ENCODE measurements around the gene KRT37. TPM values are rescaled to one million over a fixed set of nuclear protein-coding genes. Genes with fewer than 3 reads are reported as not detected.

The KRT37 gene
- total RNA-seq, 1 experiment from 2014 or later, result 3.2 TPM

DNA sequence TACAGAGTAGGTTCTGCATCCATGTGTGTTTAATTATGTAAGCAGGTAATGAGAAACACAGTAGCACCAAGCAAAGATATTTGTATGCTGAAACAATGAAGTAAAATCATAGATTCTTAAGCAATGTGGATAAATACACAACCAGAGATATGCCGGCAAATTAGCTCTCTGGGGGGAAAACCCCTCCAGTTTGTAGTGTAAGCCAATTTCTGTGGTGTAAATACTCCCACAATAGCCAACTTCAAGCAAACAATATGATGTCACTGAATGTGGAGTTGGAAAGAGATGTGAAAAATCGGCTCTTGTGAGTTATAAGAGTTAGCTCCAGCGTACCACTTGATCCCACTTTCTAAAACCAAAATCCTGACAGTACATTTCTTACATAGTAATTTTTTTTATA lies 20.3 kb upstream of the KRT37 start:
- no peak for ATAC-seq
- intact Hi-C loops (cut with micrococcal nuclease), result no loop called here
- TF ChIP-seq EZH2 (IDR thresholded peaks at IDR 0.05; ENCODE audit: low read length, unreplicated experiment) (no peak), EZH2phosphoT487 (IDR thresholded peaks at IDR 0.05; ENCODE audit: borderline replicate concordance, low read length) (no peak)
- TF ChIP-seq, protein P1, sequence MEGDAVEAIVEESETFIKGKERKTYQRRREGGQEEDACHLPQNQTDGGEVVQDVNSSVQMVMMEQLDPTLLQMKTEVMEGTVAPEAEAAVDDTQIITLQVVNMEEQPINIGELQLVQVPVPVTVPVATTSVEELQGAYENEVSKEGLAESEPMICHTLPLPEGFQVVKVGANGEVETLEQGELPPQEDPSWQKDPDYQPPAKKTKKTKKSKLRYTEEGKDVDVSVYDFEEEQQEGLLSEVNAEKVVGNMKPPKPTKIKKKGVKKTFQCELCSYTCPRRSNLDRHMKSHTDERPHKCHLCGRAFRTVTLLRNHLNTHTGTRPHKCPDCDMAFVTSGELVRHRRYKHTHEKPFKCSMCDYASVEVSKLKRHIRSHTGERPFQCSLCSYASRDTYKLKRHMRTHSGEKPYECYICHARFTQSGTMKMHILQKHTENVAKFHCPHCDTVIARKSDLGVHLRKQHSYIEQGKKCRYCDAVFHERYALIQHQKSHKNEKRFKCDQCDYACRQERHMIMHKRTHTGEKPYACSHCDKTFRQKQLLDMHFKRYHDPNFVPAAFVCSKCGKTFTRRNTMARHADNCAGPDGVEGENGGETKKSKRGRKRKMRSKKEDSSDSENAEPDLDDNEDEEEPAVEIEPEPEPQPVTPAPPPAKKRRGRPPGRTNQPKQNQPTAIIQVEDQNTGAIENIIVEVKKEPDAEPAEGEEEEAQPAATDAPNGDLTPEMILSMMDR (conservative IDR thresholded peaks at IDR 0.05; ENCODE audit: low read depth, low read length), result no peak

DNA sequence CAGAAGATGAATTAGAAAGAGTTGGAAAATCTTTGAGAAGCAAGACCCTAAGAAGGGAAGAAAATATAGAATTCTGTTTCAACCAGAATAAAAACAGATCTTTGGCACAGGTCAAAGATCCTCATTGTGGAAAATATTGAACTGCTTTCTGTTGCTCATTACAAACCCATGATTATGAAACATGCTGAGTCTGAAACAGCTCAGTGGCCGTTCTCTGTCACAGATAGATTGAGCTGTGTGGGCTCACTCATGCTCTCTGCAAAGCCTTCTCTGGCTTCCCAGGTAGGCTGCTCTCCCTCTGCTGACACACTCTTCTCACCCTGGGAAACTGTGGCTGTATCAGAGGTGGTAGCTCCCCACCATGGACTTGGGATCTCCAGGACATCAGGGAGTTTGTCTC lies 19.8 kb upstream of the KRT37 start:
- intact Hi-C loops (cut with micrococcal nuclease), result no loop called here
- ATAC-seq (no peak), DNase-seq (no peak)
- no peak overlapping the region for H2AFZ ChIP-seq (ENCODE audit: low read length)
- no peaks in the 10 kb centered on the region for H3K36me3 ChIP-seq (ENCODE audit: low read depth, low read length)
- no peaks in the 10 kb centered on the region for H3K79me2 ChIP-seq (ENCODE audit: low read length)
- no peaks in the 10 kb centered on the region for H3K9me3 ChIP-seq (ENCODE audit: low read length)
- ChIA-PET CTCF (no interaction called here), POLR2A (ENCODE audit: unreplicated experiment) (no interaction called here)
- no peaks in the 10 kb centered on the region for H3F3A ChIP-seq (ENCODE audit: low read length, unreplicated experiment)
- H3K9me2 ChIP-seq (replicated peaks; ENCODE audit: low read length), result no peaks in the 10 kb centered on the region
- no TSS peak for BruUV-seq (replicated peaks)
- H3K27ac ChIP-seq (ENCODE audit: low read length), result no peak overlapping the region
- peaks cover 6% of the 10 kb centered on the region; the same call in 1 of the 2 replicates for H3K4me1 ChIP-seq (ENCODE audit: insufficient read depth, low read length)
- no peak overlapping the region for H3K9ac ChIP-seq (ENCODE audit: low read length)
- H3K4me2 ChIP-seq (ENCODE audit: low read length), result no peak overlapping the region
- no peak overlapping the region for H3K4me3 ChIP-seq (ENCODE audit: low read length)
- no peaks in the 10 kb centered on the region for H3K27me3 ChIP-seq (ENCODE audit: low read length)
- no peak for TF ChIP-seq EZH2 (IDR thresholded peaks at IDR 0.05; ENCODE audit: low read length, unreplicated experiment)
- no peak for TF ChIP-seq EZH2phosphoT487 (IDR thresholded peaks at IDR 0.05; ENCODE audit: borderline replicate concordance, low read length)
- TF ChIP-seq, protein P1 (conservative IDR thresholded peaks at IDR 0.05; ENCODE audit: low read depth, low read length), result no peak
- no peaks in the 10 kb centered on the region for H4K20me1 ChIP-seq (ENCODE audit: low read length)

More for the DNA sequence above, 20.3 kb upstream of the KRT37 start:
- Histone ChIP-seq H3K4me3 (ENCODE audit: low read length) (no peak overlapping the region), H3K27ac (ENCODE audit: low read length) (no peak overlapping the region), H3K9ac (ENCODE audit: low read length) (no peak overlapping the region), H3K9me3 (ENCODE audit: low read length) (no peaks in the 10 kb centered on the region), H3K36me3 (ENCODE audit: low read depth, low read length) (no peaks in the 10 kb centered on the region), H4K20me1 (ENCODE audit: low read length) (no peaks in the 10 kb centered on the region), H3F3A (ENCODE audit: low read length, unreplicated experiment) (no peaks in the 10 kb centered on the region), H3K9me2 (replicated peaks; ENCODE audit: low read length) (no peaks in the 10 kb centered on the region), H3K4me2 (ENCODE audit: low read length) (no peak overlapping the region), H3K4me1 (ENCODE audit: insufficient read depth, low read length) (peaks cover 6% of the 10 kb centered on the region; the same call in 1 of the 2 replicates), H3K79me2 (ENCODE audit: low read length) (no peaks in the 10 kb centered on the region), H3K27me3 (ENCODE audit: low read length) (no peaks in the 10 kb centered on the region), H2AFZ (ENCODE audit: low read length) (no peak overlapping the region)
- DNase-seq, result no peak
- ChIA-PET CTCF (no interaction called here), POLR2A (ENCODE audit: unreplicated experiment) (no interaction called here)
- BruUV-seq (replicated peaks), result no TSS peak

DNA sequence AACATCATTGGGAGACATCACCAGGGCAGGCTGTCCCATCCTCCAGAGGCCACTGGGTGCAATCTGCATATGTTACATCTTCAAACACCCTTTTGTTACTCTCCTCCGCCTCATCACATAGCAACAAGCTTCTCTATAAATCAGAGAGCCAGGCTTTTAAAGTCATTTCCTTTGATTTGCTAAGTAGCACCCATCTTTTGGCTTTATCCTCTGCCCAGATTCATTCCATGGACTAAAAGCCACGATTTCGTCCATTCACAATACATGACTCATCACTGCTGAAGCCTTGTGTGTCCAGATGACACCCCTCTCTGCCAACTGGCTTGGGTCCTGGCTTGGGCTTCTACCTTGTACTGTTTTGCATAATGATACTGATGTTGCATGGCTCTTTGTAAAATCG lies 18.4 kb upstream of the KRT37 start:
- POLR2A ChIA-PET (ENCODE audit: unreplicated experiment), result no interaction called here
- H3K27ac ChIP-seq (ENCODE audit: low read length), result no peak overlapping the region
- TF ChIP-seq, protein P1 (conservative IDR thresholded peaks at IDR 0.05; ENCODE audit: low read depth, low read length), result no peak
- TF ChIP-seq EZH2phosphoT487 (IDR thresholded peaks at IDR 0.05; ENCODE audit: borderline replicate concordance, low read length) (no peak), EZH2 (IDR thresholded peaks at IDR 0.05; ENCODE audit: low read length, unreplicated experiment) (no peak)
- H3K4me1 ChIP-seq (ENCODE audit: insufficient read depth, low read length), result peaks cover 6% of the 10 kb centered on the region; the same call in 1 of the 2 replicates
- DNase-seq (peak; percentile 25), ATAC-seq (no peak)
- H2AFZ ChIP-seq (ENCODE audit: low read length), result no peak overlapping the region
- no TSS peak for BruUV-seq (replicated peaks)
- no peak overlapping the region for H3K4me3 ChIP-seq (ENCODE audit: low read length)
- H3F3A ChIP-seq (ENCODE audit: low read length, unreplicated experiment), result no peaks in the 10 kb centered on the region
- H3K9me3 ChIP-seq (ENCODE audit: low read length), result no peaks in the 10 kb centered on the region
- no peak overlapping the region for H3K9ac ChIP-seq (ENCODE audit: low read length)
- no peak overlapping the region for H3K4me2 ChIP-seq (ENCODE audit: low read length)
- no peaks in the 10 kb centered on the region for H3K9me2 ChIP-seq (replicated peaks; ENCODE audit: low read length)
- H4K20me1 ChIP-seq (ENCODE audit: low read length), result no peaks in the 10 kb centered on the region
- no peaks in the 10 kb centered on the region for H3K36me3 ChIP-seq (ENCODE audit: low read depth, low read length)
- H3K79me2 ChIP-seq (ENCODE audit: low read length), result no peaks in the 10 kb centered on the region
- intact Hi-C loops (cut with micrococcal nuclease), result no loop called here
- no peaks in the 10 kb centered on the region for H3K27me3 ChIP-seq (ENCODE audit: low read length)
- CTCF ChIA-PET, result no interaction called here

Measured in PC-3 (cell line).